HG03457 (cell line): ENCODE results near the gene MYT1.
"Not testable (repeated sequence)": the region's sequence is repeated elsewhere in the genome, so short reads cannot be mapped to it uniquely, and the experiment has no call there.

ENCODE experiments used
- ATAC-seq: cut with Tn5 transposase; IDR thresholded peaks from one replicate; pipeline ENCODE4 v1.9.1; 2021; ENCODE audit warnings: moderate number of reproducible peaks; ENCODE audit not compliant: unreplicated experiment

Gene MYT1

GRCh38 chr20:64166721-64167615, 2.7 kb downstream of the MYT1 start:
- ATAC-seq: no peak

- no peak for ATAC-seq
These were observed 3.4 kb downstream of the MYT1 start for GRCh38 chr20:64167676-64168075.

- ATAC-seq: no peak
These were observed 4.3 kb downstream of the MYT1 start for GRCh38 chr20:64168381-64169090.

GRCh38 chr20:64169091-64169560, 4.9 kb downstream of the MYT1 start:
- ATAC-seq: no peak

GRCh38 chr20:64171211-64171610, 7.0 kb downstream of the MYT1 start:
- ATAC-seq: no peak

GRCh38 chr20:64173116-64173515, 8.9 kb downstream of the MYT1 start:
- no peak for ATAC-seq

- ATAC-seq: no peak
These were observed 12.3 kb downstream of the MYT1 start for GRCh38 chr20:64176551-64176950.

- ATAC-seq: no peak
These were observed 12.7 kb downstream of the MYT1 start for GRCh38 chr20:64176971-64177370.

- no peak for ATAC-seq
These were observed 13.1 kb downstream of the MYT1 start for GRCh38 chr20:64177384-64177783.

GRCh38 chr20:64177787-64178186, 13.5 kb downstream of the MYT1 start:
- ATAC-seq: no peak

GRCh38 chr20:64178925-64179324, 14.7 kb downstream of the MYT1 start:
- not testable (repeated sequence) for ATAC-seq

- no peak for ATAC-seq
These were observed 15.6 kb downstream of the MYT1 start for GRCh38 chr20:64179805-64180204.

- no peak for ATAC-seq
These were observed 16.4 kb downstream of the MYT1 start for GRCh38 chr20:64180673-64181072.

GRCh38 chr20:64181391-64181790, 17.1 kb downstream of the MYT1 start:
- ATAC-seq: no peak

GRCh38 chr20:64182146-64182865, 18.1 kb downstream of the MYT1 start:
- ATAC-seq: no peak

GRCh38 chr20:64183313-64183712, 19.1 kb downstream of the MYT1 start:
- no peak for ATAC-seq

- ATAC-seq: no peak
These were observed 20.5 kb downstream of the MYT1 start for GRCh38 chr20:64184795-64185194.

GRCh38 chr20:64185276-64185900, 21.1 kb downstream of the MYT1 start:
- no peak for ATAC-seq

GRCh38 chr20:64186071-64186598, 21.9 kb downstream of the MYT1 start:
- no peak for ATAC-seq

- ATAC-seq: not testable (repeated sequence)
These were observed 23.0 kb downstream of the MYT1 start for GRCh38 chr20:64187213-64187612.

GRCh38 chr20:64188091-64188490, 23.8 kb downstream of the MYT1 start:
- ATAC-seq: no peak
